Fibroblast of lung (primary cell): Measurements from ENCODE around the gene C17orf107.
"Not testable (repeated sequence)": the region's sequence is repeated elsewhere in the genome, so short reads cannot be mapped to it uniquely, and the experiment has no call there.

Experiments
- EZH2 ChIP-seq: IDR thresholded peaks from 2 replicates; pipeline ENCODE4 v1.5.1; 2012; ENCODE audit warnings: low read length, control low read depth, mild to moderate bottlenecking; ENCODE audit errors: missing control alignments
- TF ChIP-seq, protein P1 (sequence below), 2 donors: IDR thresholded peaks in 1 of 2; conservative IDR thresholded peaks in 1 of 2; 1 replicate in 1 of 2; 2 replicates in 1 of 2; pipeline ENCODE4 v1.5.1; 2011 to 2012; ENCODE audit warnings: low read length in 2 of 2, control low read depth in 1 of 2, inconsistent platforms in 1 of 2, low read depth in 1 of 2, mild to moderate bottlenecking in 1 of 2

DNA sequence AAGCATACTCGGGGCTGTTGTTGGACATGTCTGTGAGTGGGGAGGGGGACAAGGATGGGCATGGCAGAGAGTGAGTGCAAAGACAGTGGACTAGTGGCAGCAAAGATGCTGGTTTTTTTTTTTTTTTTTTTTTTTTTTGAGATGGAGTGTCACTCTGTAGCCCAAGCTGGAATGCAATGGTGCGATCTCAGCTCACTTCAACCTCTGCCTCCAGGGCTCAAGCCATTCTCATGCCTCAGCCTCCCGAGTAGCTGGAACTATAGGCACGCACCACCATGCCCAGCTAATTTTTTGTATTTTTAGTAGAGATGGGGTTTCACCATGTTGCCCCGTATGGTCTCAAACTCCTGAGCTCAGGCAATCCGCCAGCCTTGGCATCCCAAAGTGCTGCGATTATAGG, 42.0 kb upstream of the C17orf107 start:
- TF ChIP-seq, protein P1, sequence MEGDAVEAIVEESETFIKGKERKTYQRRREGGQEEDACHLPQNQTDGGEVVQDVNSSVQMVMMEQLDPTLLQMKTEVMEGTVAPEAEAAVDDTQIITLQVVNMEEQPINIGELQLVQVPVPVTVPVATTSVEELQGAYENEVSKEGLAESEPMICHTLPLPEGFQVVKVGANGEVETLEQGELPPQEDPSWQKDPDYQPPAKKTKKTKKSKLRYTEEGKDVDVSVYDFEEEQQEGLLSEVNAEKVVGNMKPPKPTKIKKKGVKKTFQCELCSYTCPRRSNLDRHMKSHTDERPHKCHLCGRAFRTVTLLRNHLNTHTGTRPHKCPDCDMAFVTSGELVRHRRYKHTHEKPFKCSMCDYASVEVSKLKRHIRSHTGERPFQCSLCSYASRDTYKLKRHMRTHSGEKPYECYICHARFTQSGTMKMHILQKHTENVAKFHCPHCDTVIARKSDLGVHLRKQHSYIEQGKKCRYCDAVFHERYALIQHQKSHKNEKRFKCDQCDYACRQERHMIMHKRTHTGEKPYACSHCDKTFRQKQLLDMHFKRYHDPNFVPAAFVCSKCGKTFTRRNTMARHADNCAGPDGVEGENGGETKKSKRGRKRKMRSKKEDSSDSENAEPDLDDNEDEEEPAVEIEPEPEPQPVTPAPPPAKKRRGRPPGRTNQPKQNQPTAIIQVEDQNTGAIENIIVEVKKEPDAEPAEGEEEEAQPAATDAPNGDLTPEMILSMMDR (conservative IDR thresholded peaks at IDR 0.05 in 1 of 2, IDR thresholded peaks at IDR 0.05 in 1 of 2; ENCODE audit: low read depth in 1 of 2, low read length in 2 of 2): not testable (repeated sequence)
- not testable (repeated sequence) for TF ChIP-seq EZH2
